D721Med (cell line): Measurements from ENCODE around the gene MADD.

Experiments used
- DNase-seq: peaks from one replicate; pipeline ENCODE4 v3.0.0; 2011; ENCODE audit warnings: low spot score; ENCODE audit not compliant: insufficient read length
- FAIRE-seq: peaks from 2 replicates; lab custom pipeline; 2011; peaks lifted over from hg19 to GRCh38; lab: Jason Lieb, UNC
- TF ChIP-seq, protein P1 (sequence below): IDR thresholded peaks from 2 replicates; pipeline ENCODE4 v1.5.1; 2012; ENCODE audit warnings: mild to moderate bottlenecking, control low read depth; ENCODE audit not compliant: insufficient read depth; ENCODE audit errors: missing control alignments

The MADD gene

DNA sequence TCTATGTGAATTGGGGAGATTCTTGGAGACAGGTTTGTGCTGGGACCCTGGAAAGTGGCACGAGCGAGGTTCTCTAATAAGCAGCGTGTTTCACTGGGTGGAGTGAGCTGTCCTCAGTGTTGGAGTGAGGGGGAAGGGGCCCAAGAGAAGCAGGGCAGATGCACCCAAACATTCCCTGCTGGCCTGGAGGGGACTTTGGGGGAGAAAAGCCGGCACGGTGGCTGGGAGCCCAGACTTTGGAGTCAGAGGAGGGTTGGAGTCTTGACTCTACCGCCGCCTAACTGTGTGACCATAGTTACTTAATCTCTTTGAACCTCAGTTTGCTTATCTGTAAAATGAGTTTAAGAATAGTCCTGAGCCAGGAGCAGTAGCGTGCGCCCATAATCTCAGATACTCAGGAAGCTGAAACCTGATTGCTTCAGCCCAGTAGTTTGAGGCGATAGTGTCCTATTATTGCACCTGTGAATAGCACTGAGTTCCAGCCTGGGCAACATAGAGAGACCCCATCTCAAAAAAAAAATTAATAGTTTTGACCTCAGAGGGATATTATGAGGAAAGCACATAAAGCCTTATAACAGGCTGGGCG lies 11.5 kb upstream of the MADD start:
- FAIRE-seq (no peak), DNase-seq (no peak)
- TF ChIP-seq, protein P1, sequence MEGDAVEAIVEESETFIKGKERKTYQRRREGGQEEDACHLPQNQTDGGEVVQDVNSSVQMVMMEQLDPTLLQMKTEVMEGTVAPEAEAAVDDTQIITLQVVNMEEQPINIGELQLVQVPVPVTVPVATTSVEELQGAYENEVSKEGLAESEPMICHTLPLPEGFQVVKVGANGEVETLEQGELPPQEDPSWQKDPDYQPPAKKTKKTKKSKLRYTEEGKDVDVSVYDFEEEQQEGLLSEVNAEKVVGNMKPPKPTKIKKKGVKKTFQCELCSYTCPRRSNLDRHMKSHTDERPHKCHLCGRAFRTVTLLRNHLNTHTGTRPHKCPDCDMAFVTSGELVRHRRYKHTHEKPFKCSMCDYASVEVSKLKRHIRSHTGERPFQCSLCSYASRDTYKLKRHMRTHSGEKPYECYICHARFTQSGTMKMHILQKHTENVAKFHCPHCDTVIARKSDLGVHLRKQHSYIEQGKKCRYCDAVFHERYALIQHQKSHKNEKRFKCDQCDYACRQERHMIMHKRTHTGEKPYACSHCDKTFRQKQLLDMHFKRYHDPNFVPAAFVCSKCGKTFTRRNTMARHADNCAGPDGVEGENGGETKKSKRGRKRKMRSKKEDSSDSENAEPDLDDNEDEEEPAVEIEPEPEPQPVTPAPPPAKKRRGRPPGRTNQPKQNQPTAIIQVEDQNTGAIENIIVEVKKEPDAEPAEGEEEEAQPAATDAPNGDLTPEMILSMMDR, result no peak

DNA sequence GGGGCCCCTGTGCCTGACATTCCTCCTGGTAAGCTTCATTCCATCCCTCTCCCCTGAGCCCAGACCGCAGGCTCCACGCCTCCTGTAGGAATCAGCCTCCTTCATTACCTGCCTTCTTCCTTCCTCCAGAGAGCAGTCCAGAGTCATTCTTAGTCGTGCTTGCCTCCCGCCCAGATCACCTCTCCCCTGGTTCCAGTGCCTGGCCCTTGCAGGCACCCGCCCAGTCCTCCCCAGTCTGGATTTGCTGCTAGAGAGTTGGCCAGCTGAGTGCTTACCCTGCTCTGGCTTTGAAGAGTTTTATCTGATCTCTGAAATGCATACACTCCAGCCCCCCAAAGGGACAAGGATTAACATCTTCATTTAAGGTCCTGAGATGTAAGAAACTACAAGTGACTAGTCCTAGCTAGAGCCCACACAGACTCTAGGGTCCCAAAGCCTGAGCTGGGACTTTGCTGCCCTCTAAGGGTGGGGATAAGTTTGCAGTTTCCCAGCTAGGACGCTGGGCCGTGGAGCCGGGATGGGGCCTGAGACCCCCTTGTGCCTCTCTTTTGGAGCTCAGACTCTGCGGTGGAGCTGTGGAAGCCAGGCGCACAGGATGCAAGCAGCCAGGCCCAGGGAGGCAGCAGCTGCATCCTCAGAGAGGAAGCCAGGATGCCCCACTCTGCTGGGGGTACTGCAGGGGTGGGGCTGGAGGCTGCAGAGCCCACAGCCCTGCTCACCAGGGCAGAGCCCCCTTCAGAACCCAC lies 10.5 kb upstream of the MADD start:
- no peak for FAIRE-seq
- TF ChIP-seq, protein P1, result peak; percentile 66

DNA sequence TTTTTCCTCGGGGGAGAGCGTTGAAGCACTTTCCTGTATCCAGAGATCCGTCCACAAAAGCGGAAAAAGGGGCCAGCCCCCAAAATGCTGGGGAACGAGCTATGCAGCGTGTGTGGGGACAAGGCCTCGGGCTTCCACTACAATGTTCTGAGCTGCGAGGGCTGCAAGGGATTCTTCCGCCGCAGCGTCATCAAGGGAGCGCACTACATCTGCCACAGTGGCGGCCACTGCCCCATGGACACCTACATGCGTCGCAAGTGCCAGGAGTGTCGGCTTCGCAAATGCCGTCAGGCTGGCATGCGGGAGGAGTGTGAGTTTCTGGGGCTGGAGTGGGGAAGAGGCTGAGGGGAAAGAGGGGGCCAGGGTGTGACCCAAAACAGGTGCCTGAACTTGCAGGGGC lies 9.6 kb upstream of the MADD start:
- DNase-seq (no peak), FAIRE-seq (no peak)
- TF ChIP-seq, protein P1, result no peak

More for the DNA sequence above, 10.5 kb upstream of the MADD start:
- no peak for DNase-seq

DNA sequence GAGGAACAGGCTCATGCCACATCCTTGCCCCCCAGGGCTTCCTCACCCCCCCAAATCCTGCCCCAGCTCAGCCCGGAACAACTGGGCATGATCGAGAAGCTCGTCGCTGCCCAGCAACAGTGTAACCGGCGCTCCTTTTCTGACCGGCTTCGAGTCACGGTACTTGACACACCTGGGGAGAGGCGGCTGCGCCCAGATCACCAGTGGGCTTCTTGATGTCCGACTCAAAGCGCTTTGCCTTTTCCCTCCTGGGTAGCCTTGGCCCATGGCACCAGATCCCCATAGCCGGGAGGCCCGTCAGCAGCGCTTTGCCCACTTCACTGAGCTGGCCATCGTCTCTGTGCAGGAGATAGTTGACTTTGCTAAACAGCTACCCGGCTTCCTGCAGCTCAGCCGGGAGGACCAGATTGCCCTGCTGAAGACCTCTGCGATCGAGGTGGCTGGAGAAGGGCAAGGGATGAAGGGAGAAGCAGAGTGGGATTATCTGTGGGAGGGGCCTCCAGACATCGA lies 8.6 kb upstream of the MADD start:
- TF ChIP-seq, protein P1, result no peak
- no peak for FAIRE-seq
- DNase-seq, result no peak

DNA sequence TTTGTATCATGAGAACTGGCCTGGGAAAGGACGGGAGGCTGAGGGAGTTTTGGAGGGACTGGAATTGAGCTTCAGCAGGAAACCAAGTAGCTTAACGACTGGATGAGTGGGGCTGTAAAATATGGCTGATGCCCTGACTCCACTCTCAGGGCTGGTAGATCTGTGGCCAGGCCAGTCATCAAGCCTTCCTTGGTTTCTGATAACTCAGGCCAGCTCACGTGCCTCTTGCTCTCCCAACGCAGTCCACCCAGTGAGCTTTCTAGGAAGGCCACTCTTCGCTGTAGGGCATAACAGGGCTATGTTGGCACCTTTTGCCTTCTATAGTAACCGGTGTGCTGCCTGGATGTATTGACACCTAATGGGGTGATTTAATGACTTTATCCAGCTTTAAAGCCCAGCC lies 5.8 kb upstream of the MADD start:
- FAIRE-seq (no peak), DNase-seq (no peak)
- TF ChIP-seq, protein P1, result no peak

DNA sequence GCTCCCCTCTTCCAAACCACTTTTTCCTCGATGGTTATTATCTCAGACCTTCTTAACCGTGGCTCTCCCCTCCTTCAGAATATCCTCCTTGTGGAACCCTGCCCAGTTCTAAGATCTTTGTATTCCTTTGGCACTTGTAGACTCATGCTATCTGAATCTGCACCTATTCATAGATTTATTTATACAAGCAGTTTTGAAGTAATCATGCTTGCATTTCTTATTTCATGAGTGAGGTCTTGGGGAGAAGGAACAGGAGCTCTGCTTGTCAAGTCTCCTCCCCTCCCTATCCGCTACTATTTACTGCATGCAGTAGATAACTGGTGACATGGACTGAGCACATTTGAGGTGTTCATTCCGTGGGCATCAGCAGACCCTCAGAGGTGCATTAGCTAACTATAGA lies 5.4 kb upstream of the MADD start:
- no peak for FAIRE-seq
- DNase-seq, result no peak
- TF ChIP-seq, protein P1, result no peak

DNA sequence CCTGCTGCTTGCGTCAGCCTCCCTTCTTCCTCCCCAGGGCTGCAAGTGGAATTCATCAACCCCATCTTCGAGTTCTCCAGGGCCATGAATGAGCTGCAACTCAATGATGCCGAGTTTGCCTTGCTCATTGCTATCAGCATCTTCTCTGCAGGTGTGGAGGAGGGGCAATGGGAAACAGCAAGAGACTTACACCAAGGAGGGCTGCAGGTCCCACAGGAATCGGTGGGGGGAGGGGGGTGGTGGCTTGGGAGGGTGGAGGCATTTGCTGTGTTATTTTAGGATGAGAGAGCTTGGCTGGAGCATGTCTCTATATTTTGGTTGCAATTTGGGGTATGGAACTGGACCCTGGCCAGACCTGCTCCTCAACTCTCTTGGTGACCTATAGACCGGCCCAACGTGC lies 2.1 kb upstream of the MADD start:
- TF ChIP-seq, protein P1, result no peak
- FAIRE-seq, result no peak
- no peak for DNase-seq
